Neural progenitor cell (in vitro differentiated cells): Measurements from ENCODE around the gene ANAPC7. TPM values are rescaled to one million over a fixed set of nuclear protein-coding genes. Genes with fewer than 3 reads are reported as not detected.

Experiments
- DNase-seq: peaks from one replicate; pipeline ENCODE4 v3.0.0-alpha.2; 2016; ENCODE audit warnings: low spot score
- H2AFZ ChIP-seq: fragments of 200-600 bp; sonication (generic); replicated peaks from 2 replicates; pipeline ENCODE4 v1.6.1; 2016; ENCODE audit warnings: antibody characterized with exemption
- H3F3A ChIP-seq: fragments of 200-600 bp; sonication (generic); 2 replicates; pipeline ENCODE4 v1.6.1; 2016; ENCODE audit warnings: antibody characterized with exemption, low read depth
- H3K27ac ChIP-seq: fragments of 200-600 bp; sonication (generic); 2 replicates; pipeline ENCODE4 v1.5.1; 2016; ENCODE audit warnings: mild to moderate bottlenecking
- H3K27me3 ChIP-seq: fragments of 200-600 bp; sonication (generic); 2 replicates; pipeline ENCODE4 v1.6.1; 2016; ENCODE audit warnings: mild to moderate bottlenecking, moderate library complexity
- H3K36me3 ChIP-seq: fragments of 200-600 bp; sonication (generic); 2 replicates; pipeline ENCODE4 v1.5.1; 2016
- H3K4me1 ChIP-seq: fragments of 200-600 bp; sonication (generic); 2 replicates; pipeline ENCODE4 v1.6.1; 2016; ENCODE audit warnings: mixed run types
- H3K4me2 ChIP-seq: fragments of 200-600 bp; sonication (generic); 2 replicates; pipeline ENCODE4 v1.6.1; 2016
- H3K4me3 ChIP-seq: fragments of 200-600 bp; sonication (generic); 2 replicates; pipeline ENCODE4 v1.5.1; 2016
- H3K79me2 ChIP-seq: fragments of 200-600 bp; sonication (generic); 2 replicates; pipeline ENCODE4 v1.6.1; 2016; ENCODE audit warnings: low read depth
- H3K9ac ChIP-seq: fragments of 200-600 bp; sonication (generic); 2 replicates; pipeline ENCODE4 v1.6.1; 2016
- H3K9me3 ChIP-seq: fragments of 200-600 bp; sonication (generic); 2 replicates; pipeline ENCODE4 v1.5.1; 2016; ENCODE audit warnings: low read depth
- H4K20me1 ChIP-seq: fragments of 200-600 bp; sonication (generic); 2 replicates; pipeline ENCODE4 v1.6.1; 2016; ENCODE audit warnings: low read depth
- H3K27ac Mint-ChIP-seq: 3 replicates; pipeline ENCODE4 v1.8.0; 2021; ENCODE audit warnings: mixed read lengths
- H3K27me3 Mint-ChIP-seq: 2 replicates; pipeline ENCODE4 v1.8.0; 2022; ENCODE audit warnings: low read depth, mild to moderate bottlenecking, inconsistent platforms, moderate library complexity, mixed read lengths; ENCODE audit not compliant: insufficient read depth
- H3K36me3 Mint-ChIP-seq: 3 replicates; pipeline ENCODE4 v1.8.0; 2021; ENCODE audit warnings: mixed read lengths
- H3K4me1 Mint-ChIP-seq: 3 replicates; pipeline ENCODE4 v1.8.0; 2021; ENCODE audit warnings: mixed read lengths
- H3K4me3 Mint-ChIP-seq: 3 replicates; pipeline ENCODE4 v1.8.0; 2021; ENCODE audit warnings: mild to moderate bottlenecking, moderate library complexity, mixed read lengths
- H3K9me3 Mint-ChIP-seq: 3 replicates; pipeline ENCODE4 v1.8.0; 2020; ENCODE audit warnings: mixed read lengths
- EZH2 ChIP-seq: fragments of 200-600 bp; sonication (generic); IDR thresholded peaks from 2 replicates; pipeline ENCODE4 v1.6.1; 2017; ENCODE audit warnings: antibody characterized with exemption, mild to moderate bottlenecking, moderate library complexity
- EZH2phosphoT487 ChIP-seq: fragments of 200-600 bp; sonication (generic); IDR thresholded peaks from 2 replicates; pipeline ENCODE4 v1.6.1; 2017; ENCODE audit warnings: antibody characterized with exemption
- total RNA-seq: library from RNA; depleted of rRNA; stranded (reverse); fragments of >200 nt; gene quantifications from 2 replicates; pipeline ENCODE4 v1.2.3, GENCODE V29; 2015; ENCODE audit warnings: low replicate concordance
- TF ChIP-seq, protein P1 (sequence below): fragments of 200-600 bp; sonication (generic); IDR thresholded peaks from 2 replicates; pipeline ENCODE4 v1.5.1; 2017; ENCODE audit warnings: antibody characterized with exemption, mild to moderate bottlenecking

The ANAPC7 gene
- total RNA-seq, 1 donor from 2014 or later, result 114 TPM

DNA sequence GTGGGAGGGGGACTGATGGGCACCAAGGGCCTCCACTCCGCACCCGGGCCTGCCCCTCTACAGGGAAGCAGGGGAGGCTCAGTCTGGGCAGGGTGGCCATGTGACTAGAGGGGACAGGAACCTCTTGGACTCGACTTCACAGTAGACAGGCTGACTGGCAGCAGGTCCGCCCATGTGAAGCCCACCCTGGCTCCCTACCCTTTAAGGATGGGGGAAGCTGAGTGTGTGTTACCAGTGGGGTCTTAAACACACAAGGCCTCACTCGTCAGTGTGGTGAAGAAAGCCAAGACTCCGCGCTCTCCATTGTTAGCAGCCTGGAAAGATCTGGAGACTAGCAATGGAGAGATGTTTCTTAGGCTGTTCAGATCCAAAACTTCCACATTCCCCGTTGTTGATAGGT lies 52.4 kb downstream of the ANAPC7 start:
- Mint-ChIP-seq H3K36me3 (peaks cover 26% of the 10 kb centered on the region), H3K27me3 (peaks cover 5% of the 10 kb centered on the region), H3K27ac (no peak overlapping the region), H3K4me3 (no peak overlapping the region), H3K9me3 (no peaks in the 10 kb centered on the region), H3K4me1 (no peaks in the 10 kb centered on the region)
- Histone ChIP-seq H3K9ac (no peak overlapping the region), H3K4me1 (no peaks in the 10 kb centered on the region), H3K79me2 (no peaks in the 10 kb centered on the region), H3K4me2 (no peak overlapping the region), H3K27me3 (no peaks in the 10 kb centered on the region), H3K9me3 (no peaks in the 10 kb centered on the region), H3F3A (peaks cover 33% of the 10 kb centered on the region), H2AFZ (no peak overlapping the region), H3K4me3 (no peak overlapping the region), H4K20me1 (no peaks in the 10 kb centered on the region), H3K36me3 (peaks cover 17% of the 10 kb centered on the region), H3K27ac (no peak overlapping the region)
- TF ChIP-seq EZH2phosphoT487 (no peak), EZH2 (no peak)
- TF ChIP-seq, protein P1, sequence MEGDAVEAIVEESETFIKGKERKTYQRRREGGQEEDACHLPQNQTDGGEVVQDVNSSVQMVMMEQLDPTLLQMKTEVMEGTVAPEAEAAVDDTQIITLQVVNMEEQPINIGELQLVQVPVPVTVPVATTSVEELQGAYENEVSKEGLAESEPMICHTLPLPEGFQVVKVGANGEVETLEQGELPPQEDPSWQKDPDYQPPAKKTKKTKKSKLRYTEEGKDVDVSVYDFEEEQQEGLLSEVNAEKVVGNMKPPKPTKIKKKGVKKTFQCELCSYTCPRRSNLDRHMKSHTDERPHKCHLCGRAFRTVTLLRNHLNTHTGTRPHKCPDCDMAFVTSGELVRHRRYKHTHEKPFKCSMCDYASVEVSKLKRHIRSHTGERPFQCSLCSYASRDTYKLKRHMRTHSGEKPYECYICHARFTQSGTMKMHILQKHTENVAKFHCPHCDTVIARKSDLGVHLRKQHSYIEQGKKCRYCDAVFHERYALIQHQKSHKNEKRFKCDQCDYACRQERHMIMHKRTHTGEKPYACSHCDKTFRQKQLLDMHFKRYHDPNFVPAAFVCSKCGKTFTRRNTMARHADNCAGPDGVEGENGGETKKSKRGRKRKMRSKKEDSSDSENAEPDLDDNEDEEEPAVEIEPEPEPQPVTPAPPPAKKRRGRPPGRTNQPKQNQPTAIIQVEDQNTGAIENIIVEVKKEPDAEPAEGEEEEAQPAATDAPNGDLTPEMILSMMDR, result no peak
- no peak for DNase-seq

DNA sequence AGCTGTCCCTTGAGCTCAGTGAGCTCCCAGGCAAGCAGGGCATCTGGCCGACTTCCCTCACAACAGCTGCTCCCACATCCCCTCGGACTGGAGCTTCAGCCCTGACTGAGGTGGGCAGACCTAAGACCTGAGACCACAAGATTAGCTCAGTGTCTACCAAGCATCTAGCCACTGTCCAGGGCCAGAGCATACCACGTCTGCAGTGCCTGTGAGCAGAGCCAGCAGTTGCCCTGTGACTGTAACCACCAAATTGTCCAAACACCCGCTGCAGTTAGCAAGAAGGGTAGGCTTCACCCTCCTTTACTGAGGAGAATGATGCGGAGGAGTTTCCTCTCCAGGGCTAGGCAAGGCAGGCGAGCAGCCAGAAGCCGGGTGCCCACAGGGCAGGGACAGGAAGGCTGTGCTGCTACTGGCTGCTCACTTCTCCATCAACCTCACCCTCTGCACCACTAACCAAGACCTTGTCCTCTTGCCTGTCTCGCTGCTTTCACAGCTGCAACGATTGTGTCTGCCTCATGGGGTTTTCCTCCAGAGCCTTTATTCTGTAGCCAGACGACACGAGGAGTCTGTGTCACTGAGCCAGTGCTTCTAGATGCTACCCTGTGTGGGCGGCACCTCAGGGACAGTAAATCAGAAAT lies 53.9 kb downstream of the ANAPC7 start:
- Histone ChIP-seq H2AFZ (no peak overlapping the region), H3F3A (peaks cover 30% of the 10 kb centered on the region), H3K4me2 (no peak overlapping the region), H3K4me1 (no peaks in the 10 kb centered on the region), H3K9ac (no peak overlapping the region), H3K27me3 (no peaks in the 10 kb centered on the region), H4K20me1 (no peaks in the 10 kb centered on the region), H3K36me3 (peaks cover 23% of the 10 kb centered on the region), H3K27ac (no peak overlapping the region), H3K4me3 (no peak overlapping the region), H3K79me2 (no peaks in the 10 kb centered on the region), H3K9me3 (no peaks in the 10 kb centered on the region)
- no peak for DNase-seq
- Mint-ChIP-seq H3K27me3 (peaks cover 5% of the 10 kb centered on the region), H3K4me1 (no peaks in the 10 kb centered on the region), H3K27ac (peak overlapping the region; percentile 67), H3K36me3 (peaks cover 35% of the 10 kb centered on the region), H3K9me3 (no peaks in the 10 kb centered on the region), H3K4me3 (no peak overlapping the region)
- TF ChIP-seq, protein P1, result no peak
- TF ChIP-seq EZH2 (no peak), EZH2phosphoT487 (no peak)

DNA sequence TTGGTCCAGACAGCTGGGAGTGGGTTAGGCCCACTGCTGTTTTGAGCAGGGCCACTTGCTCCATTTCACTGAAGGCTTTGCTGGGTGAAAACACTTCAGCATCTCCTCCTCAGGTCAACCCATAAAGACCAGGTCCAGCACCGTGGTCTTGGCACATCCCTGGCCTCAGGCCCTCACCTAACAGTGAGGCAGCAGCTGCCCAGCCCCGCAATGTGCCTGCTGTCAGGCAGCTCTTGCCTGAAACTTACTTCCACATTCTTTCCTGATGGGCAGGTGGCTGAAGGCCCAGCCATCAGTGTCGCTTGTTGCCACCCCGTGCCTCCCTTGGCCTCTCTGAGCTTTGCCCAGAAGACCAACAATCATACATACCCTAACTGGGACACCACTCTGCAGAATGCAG lies 54.4 kb downstream of the ANAPC7 start:
- H3K27ac ChIP-seq, result no peak overlapping the region
- no peak for TF ChIP-seq EZH2phosphoT487
- no peak for TF ChIP-seq EZH2
- Mint-ChIP-seq H3K36me3 (peaks cover 39% of the 10 kb centered on the region), H3K4me1 (no peaks in the 10 kb centered on the region), H3K27me3 (peaks cover 5% of the 10 kb centered on the region), H3K27ac (peak overlapping the region; percentile 24), H3K4me3 (no peak overlapping the region), H3K9me3 (no peaks in the 10 kb centered on the region)
- no peaks in the 10 kb centered on the region for H3K27me3 ChIP-seq
- DNase-seq, result no peak
- H4K20me1 ChIP-seq, result no peaks in the 10 kb centered on the region
- H3K9me3 ChIP-seq, result no peaks in the 10 kb centered on the region
- no peaks in the 10 kb centered on the region for H3K4me1 ChIP-seq
- no peak overlapping the region for H3K4me3 ChIP-seq
- peaks cover 24% of the 10 kb centered on the region for H3F3A ChIP-seq
- H2AFZ ChIP-seq, result no peak overlapping the region
- H3K79me2 ChIP-seq, result no peaks in the 10 kb centered on the region
- no peak overlapping the region for H3K4me2 ChIP-seq
- H3K9ac ChIP-seq, result no peak overlapping the region
- peaks cover 23% of the 10 kb centered on the region for H3K36me3 ChIP-seq

DNA sequence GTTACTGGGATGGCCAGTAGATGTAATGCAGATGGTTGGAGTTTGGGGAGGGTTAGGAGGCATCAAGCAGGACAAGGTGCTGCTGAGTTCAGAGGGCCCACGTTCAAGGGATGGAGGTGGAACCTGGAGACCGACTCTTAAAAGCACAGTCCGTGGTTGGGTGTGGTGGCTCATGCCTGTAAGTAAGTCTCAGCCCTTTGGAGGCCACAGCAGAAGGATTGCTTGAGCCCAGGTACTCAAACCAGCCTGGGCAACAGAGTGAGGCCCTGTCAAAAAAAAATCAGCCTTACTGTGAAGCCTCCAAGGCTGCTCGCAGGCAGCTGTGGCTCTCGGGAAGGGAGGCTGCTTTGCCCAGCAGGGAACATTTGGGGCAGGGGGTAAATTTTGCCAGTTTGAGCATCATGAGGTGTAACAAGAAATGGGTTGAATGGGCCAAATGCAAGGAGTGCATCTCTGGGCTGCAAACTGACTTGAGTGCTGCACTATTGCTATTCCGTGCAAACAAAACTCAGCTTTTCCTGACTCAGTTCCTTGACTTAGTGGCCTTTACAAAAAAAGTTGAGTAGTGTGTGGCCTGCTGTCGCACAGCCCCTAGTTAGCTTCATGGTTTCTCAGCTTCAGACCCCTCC lies 55.0 kb downstream of the ANAPC7 start:
- no peak overlapping the region for H3K4me3 ChIP-seq
- H3K36me3 Mint-ChIP-seq, result peaks cover 40% of the 10 kb centered on the region
- H3K9me3 Mint-ChIP-seq, result no peaks in the 10 kb centered on the region
- no peak overlapping the region for H2AFZ ChIP-seq
- TF ChIP-seq EZH2phosphoT487, result no peak
- TF ChIP-seq EZH2, result no peak
- TF ChIP-seq, protein P1, result no peak
- no peak overlapping the region for H3K27ac ChIP-seq
- H3K36me3 ChIP-seq, result peaks cover 26% of the 10 kb centered on the region
- peaks cover 5% of the 10 kb centered on the region for H3K27me3 Mint-ChIP-seq
- peaks cover 24% of the 10 kb centered on the region for H3F3A ChIP-seq
- H3K27ac Mint-ChIP-seq, result no peak overlapping the region
- H3K27me3 ChIP-seq, result no peaks in the 10 kb centered on the region
- H3K9me3 ChIP-seq, result no peaks in the 10 kb centered on the region
- H3K4me1 ChIP-seq, result no peaks in the 10 kb centered on the region
- no peaks in the 10 kb centered on the region for H3K4me1 Mint-ChIP-seq
- no peaks in the 10 kb centered on the region for H3K79me2 ChIP-seq
- no peak overlapping the region for H3K9ac ChIP-seq
- no peak overlapping the region for H3K4me2 ChIP-seq
- DNase-seq, result no peak
- no peaks in the 10 kb centered on the region for H4K20me1 ChIP-seq
- no peak overlapping the region for H3K4me3 Mint-ChIP-seq
